Breast epithelium (tissue), 4 donors: ENCODE measurements around the gene DYDC2. TPM values are rescaled to one million over a fixed set of nuclear protein-coding genes. Genes with fewer than 3 reads are reported as not detected.

Source experiments
- DNase-seq, 2 donors: peaks; one replicate each; pipeline ENCODE4 v3.0.0-alpha.2; 2019; ENCODE audit warnings: low spot score in 2 of 2
- H3K27ac ChIP-seq, 2 donors: fragments of 200-600 bp; sonication (generic) in 1 of 2; one replicate each; pipeline ENCODE4 v1.5.1; 2016 to 2019; ENCODE audit warnings: mild to moderate bottlenecking in 1 of 2
- H3K27me3 ChIP-seq, 2 donors: fragments of 200-600 bp; sonication (generic) in 1 of 2; one replicate each; pipeline versions ENCODE4 v1.5.1 to v1.6.0; 2017 to 2019; ENCODE audit warnings: control low read depth in 1 of 2, mild to moderate bottlenecking in 1 of 2
- H3K36me3 ChIP-seq: fragments of 200-600 bp; one replicate; pipeline ENCODE4 v1.5.1; 2019
- H3K4me1 ChIP-seq, 2 donors: fragments of 200-600 bp; sonication (generic); one replicate each; pipeline ENCODE4 v1.5.1; 2016 to 2019; ENCODE audit warnings: control low read depth in 1 of 2
- H3K4me3 ChIP-seq, 3 donors: fragments of 200-600 bp; sonication (generic); 1 replicate in 2 of 3; 2 replicates in 1 of 3; pipeline ENCODE4 v1.5.1; 2016 to 2019; ENCODE audit warnings: mild to moderate bottlenecking in 3 of 3, moderate library complexity in 2 of 3
- H3K9me3 ChIP-seq, 2 donors: fragments of 200-600 bp; sonication (generic) in 1 of 2; one replicate each; pipeline ENCODE4 v1.5.1; 2016 to 2019; ENCODE audit warnings: control low read depth in 1 of 2
- CTCF ChIP-seq, 3 donors: fragments of 450-650 bp; IDR thresholded peaks; one replicate each; pipeline ENCODE4 v1.5.1; 2016 to 2017; ENCODE audit warnings: antibody characterized with exemption in 3 of 3, mild to moderate bottlenecking in 3 of 3, moderate library complexity in 3 of 3
- POLR2A ChIP-seq: fragments of 450-650 bp; IDR thresholded peaks from one replicate; pipeline ENCODE4 v1.6.1; 2016; ENCODE audit warnings: antibody characterized with exemption, mild to moderate bottlenecking, moderate library complexity
- POLR2AphosphoS5 ChIP-seq, 3 donors: sonication (generic); formaldehyde crosslinking; IDR thresholded peaks; one replicate each; pipeline ENCODE4 v1.6.1; 2017; ENCODE audit warnings: antibody characterized with exemption in 3 of 3
- intact Hi-C: fragments of 100-400 bp; cut with DNase I; formaldehyde crosslinking; loops from one replicate; pipeline ENCODE4 v1.15.1; 2023; ENCODE audit warnings: low total_unique reads
- total RNA-seq, 3 donors: library from RNA; depleted of rRNA; stranded (reverse); fragments of >200 nt; gene quantifications; one replicate each; pipeline ENCODE4 v1.1.0, GENCODE V29; 2016

DYDC2 gene
- total RNA-seq, 3 donors from 2014 or later, result 0.32 TPM; not detected in 2

- Histone ChIP-seq H3K27ac (no peak overlapping the region), H3K36me3 (no peaks in the 10 kb centered on the region), H3K4me1 (no peaks in the 10 kb centered on the region), H3K9me3 (no peaks in the 10 kb centered on the region), H3K4me3 (no peak overlapping the region), H3K27me3 (no peaks in the 10 kb centered on the region)
- intact Hi-C loops, result loop anchor here (10.0 kb wide), 1 partner anchor 985 kb away; no protein-coding TSS in a partner anchor
- no peak for DNase-seq
- TF ChIP-seq POLR2A (no peak), CTCF (IDR thresholded peaks at IDR 0.05) (no peak), POLR2AphosphoS5 (IDR thresholded peaks at IDR 0.05) (no peak)
Observed at GRCh38 chr10:80319725-80320290, 36.8 kb upstream of the DYDC2 start.

- no peaks in the 10 kb centered on the region for H3K9me3 ChIP-seq
- TF ChIP-seq POLR2A, result no peak
- H3K4me1 ChIP-seq, result no peaks in the 10 kb centered on the region
- H3K27ac ChIP-seq, result no peak overlapping the region
- DNase-seq, result no peak
- H3K4me3 ChIP-seq, result no peak overlapping the region
- intact Hi-C loops, result no loop called here
- no peaks in the 10 kb centered on the region for H3K36me3 ChIP-seq
- no peaks in the 10 kb centered on the region for H3K27me3 ChIP-seq
Observed at GRCh38 chr10:80320377-80320776, 36.2 kb upstream of the DYDC2 start.

- no peak overlapping the region for H3K4me3 ChIP-seq
- no peaks in the 10 kb centered on the region for H3K4me1 ChIP-seq
- H3K9me3 ChIP-seq, result no peaks in the 10 kb centered on the region
- TF ChIP-seq POLR2AphosphoS5 (IDR thresholded peaks at IDR 0.05), result no peak
- intact Hi-C loops, result no loop called here
- DNase-seq, result no peak
- H3K27ac ChIP-seq, result no peak overlapping the region
- H3K27me3 ChIP-seq, result no peaks in the 10 kb centered on the region
- no peaks in the 10 kb centered on the region for H3K36me3 ChIP-seq
Observed at GRCh38 chr10:80321183-80321582, 35.4 kb upstream of the DYDC2 start.

- TF ChIP-seq CTCF (IDR thresholded peaks at IDR 0.05) (no peak), POLR2AphosphoS5 (IDR thresholded peaks at IDR 0.05) (no peak), POLR2A (no peak)
- Histone ChIP-seq H3K27me3 (no peaks in the 10 kb centered on the region), H3K4me1 (no peaks in the 10 kb centered on the region), H3K36me3 (no peaks in the 10 kb centered on the region), H3K9me3 (no peaks in the 10 kb centered on the region), H3K27ac (no peak overlapping the region), H3K4me3 (no peak overlapping the region)
- intact Hi-C loops, result no loop called here
- no peak for DNase-seq
Observed at GRCh38 chr10:80322158-80322557, 34.4 kb upstream of the DYDC2 start.

- Histone ChIP-seq H3K27ac (peak overlapping the region in 1 of 2 donors; percentile 14), H3K4me1 (no peaks in the 10 kb centered on the region), H3K9me3 (no peaks in the 10 kb centered on the region), H3K36me3 (no peaks in the 10 kb centered on the region), H3K4me3 (no peak overlapping the region), H3K27me3 (no peaks in the 10 kb centered on the region)
- no peak for TF ChIP-seq POLR2A
- no peak for TF ChIP-seq POLR2AphosphoS5 (IDR thresholded peaks at IDR 0.05)
- no peak for TF ChIP-seq CTCF (IDR thresholded peaks at IDR 0.05)
- intact Hi-C loops, result no loop called here
- DNase-seq, result no peak
Observed at GRCh38 chr10:80322711-80323110, 33.9 kb upstream of the DYDC2 start.

- TF ChIP-seq POLR2AphosphoS5 (IDR thresholded peaks at IDR 0.05) (no peak), POLR2A (no peak), CTCF (IDR thresholded peaks at IDR 0.05) (no peak)
- H3K4me3 ChIP-seq, result no peak overlapping the region
- no peaks in the 10 kb centered on the region for H3K36me3 ChIP-seq
- no peaks in the 10 kb centered on the region for H3K4me1 ChIP-seq
- H3K27me3 ChIP-seq, result no peaks in the 10 kb centered on the region
- no peaks in the 10 kb centered on the region for H3K9me3 ChIP-seq
- H3K27ac ChIP-seq, result no peak overlapping the region
- no peak for DNase-seq
- intact Hi-C loops, result no loop called here
Observed at GRCh38 chr10:80323311-80323710, 33.3 kb upstream of the DYDC2 start.
